C4-2B (cell line): Measurements from ENCODE around the gene LRATD1.

Source experiments
- H3K27ac ChIP-seq: fragments of 450-650 bp; 2 replicates; pipeline ENCODE4 v1.5.1; 2017
- CTCF ChIP-seq: fragments of 450-650 bp; conservative IDR thresholded peaks from 2 replicates; pipeline ENCODE4 v1.5.1; 2017; ENCODE audit warnings: mild to moderate bottlenecking
- ZFX ChIP-seq: fragments of 450-650 bp; IDR thresholded peaks from 2 replicates; pipeline ENCODE4 v1.6.1; 2017

LRATD1 gene

GRCh38 chr2:14676371-14676770 is 43.9 kb downstream of the LRATD1 start:
- H3K27ac ChIP-seq = no peak overlapping the region
- TF ChIP-seq ZFX = no peak
- TF ChIP-seq CTCF = no peak

GRCh38 chr2:14677039-14677438 is 44.5 kb downstream of the LRATD1 start:
- TF ChIP-seq CTCF = no peak
- TF ChIP-seq ZFX = no peak
- no peak overlapping the region for H3K27ac ChIP-seq

DNA sequence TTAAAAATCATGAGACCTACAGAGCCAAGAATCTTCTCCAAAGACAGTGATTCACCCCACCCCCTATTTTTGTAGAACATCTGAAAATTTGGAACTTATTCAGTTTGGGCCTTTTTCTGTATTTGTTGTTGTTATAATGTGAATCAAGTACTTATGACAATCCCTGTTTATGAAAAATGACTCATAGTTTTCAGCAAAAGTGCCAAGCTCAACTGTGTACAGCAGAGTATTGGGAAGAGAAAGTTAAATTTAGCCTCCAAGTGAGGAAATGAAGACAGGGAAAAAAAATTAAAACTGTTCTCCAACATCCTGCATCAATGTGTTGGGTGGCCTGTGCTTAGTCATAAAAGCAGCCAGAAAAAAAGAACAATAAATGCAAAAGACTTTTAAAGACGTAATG is 46.2 kb downstream of the LRATD1 start:
- TF ChIP-seq ZFX (no peak), CTCF (no peak)
- H3K27ac ChIP-seq = no peak overlapping the region

- H3K27ac ChIP-seq = no peak overlapping the region
- TF ChIP-seq CTCF (no peak), ZFX (no peak)
Observed at GRCh38 chr2:14681608-14682007, 49.1 kb downstream of the LRATD1 start.
